Occipital lobe (tissue), 2 donors: ENCODE measurements around the gene MAFB. TPM values are rescaled to one million over a fixed set of nuclear protein-coding genes. Genes with fewer than 3 reads are reported as not detected.
"Not testable (repeated sequence)": the region's sequence is repeated elsewhere in the genome, so short reads cannot be mapped to it uniquely, and the experiment has no call there.

Experiments used
- DNase-seq: peaks from one replicate; lab custom pipeline; 2025; lab: John Stamatoyannopoulos, UW
- total RNA-seq: library from RNA; depleted of rRNA; stranded (reverse); fragments of >200 nt; gene quantifications from one replicate; pipeline ENCODE4 v1.2.3, GENCODE V29; 2014

MAFB gene
- 11.1 TPM for total RNA-seq

GRCh38 chr20:40689100-40689942 is at the start of gene MAFB:
TSS of gene MAFB (minus strand) at chr20:40689236. CDS start at chr20:40688850, 386 bp downstream.
- DNase-seq: peak; percentile 91

GRCh38 chr20:40736468-40736867 is 47.4 kb upstream of the MAFB start:
- DNase-seq: not testable (repeated sequence)

GRCh38 chr20:40728996-40729395 is 40.0 kb upstream of the MAFB start:
- DNase-seq: no peak

GRCh38 chr20:40728470-40728869 is 39.4 kb upstream of the MAFB start:
- no peak for DNase-seq

GRCh38 chr20:40727960-40728359 is 38.9 kb upstream of the MAFB start:
- no peak for DNase-seq

- no peak for DNase-seq
Observed at GRCh38 chr20:40726776-40727175, 37.7 kb upstream of the MAFB start.

- DNase-seq: no peak
Observed at GRCh38 chr20:40724566-40724965, 35.5 kb upstream of the MAFB start.

- DNase-seq: no peak
Observed at GRCh38 chr20:40720826-40721225, 31.8 kb upstream of the MAFB start.

GRCh38 chr20:40720099-40720498 is 31.1 kb upstream of the MAFB start:
- DNase-seq: no peak

- DNase-seq: no peak
Observed at GRCh38 chr20:40718982-40719729, 30.1 kb upstream of the MAFB start.

- DNase-seq: no peak
Observed at GRCh38 chr20:40718214-40718977, 29.4 kb upstream of the MAFB start.

GRCh38 chr20:40717343-40717865 is 28.4 kb upstream of the MAFB start:
- no peak for DNase-seq

- DNase-seq: no peak
Observed at GRCh38 chr20:40715491-40715890, 26.5 kb upstream of the MAFB start.

GRCh38 chr20:40714916-40715315 is 25.9 kb upstream of the MAFB start:
- DNase-seq: no peak

- DNase-seq: no peak
Observed at GRCh38 chr20:40714109-40714508, 25.1 kb upstream of the MAFB start.

- DNase-seq: no peak
Observed at GRCh38 chr20:40713508-40713907, 24.5 kb upstream of the MAFB start.

- no peak for DNase-seq
Observed at GRCh38 chr20:40711079-40711478, 22.0 kb upstream of the MAFB start.

GRCh38 chr20:40710603-40711002 is 21.6 kb upstream of the MAFB start:
- no peak for DNase-seq

GRCh38 chr20:40706977-40707582 is 18.0 kb upstream of the MAFB start:
- no peak for DNase-seq

- DNase-seq: no peak
Observed at GRCh38 chr20:40705413-40705812, 16.4 kb upstream of the MAFB start.

GRCh38 chr20:40704828-40705227 is 15.8 kb upstream of the MAFB start:
- no peak for DNase-seq
